Tibial nerve (tissue), 3 donors: ENCODE results near the gene RHOBTB1.

Experiments
- CTCF ChIP-seq, 5 experiments: fragments of 200-600 bp in 3 of 5; fragments of 450-650 bp in 2 of 5; sonication (generic) in 3 of 5; IDR thresholded peaks; one replicate each; pipeline ENCODE4 v1.5.1; 2016 to 2019; ENCODE audit warnings: antibody characterized with exemption in 5 of 5, mild to moderate bottlenecking in 3 of 5, moderate library complexity in 2 of 5
- POLR2A ChIP-seq, 2 donors: fragments of 450-650 bp; IDR thresholded peaks; one replicate each; pipeline ENCODE4 v1.6.1; 2017; ENCODE audit warnings: antibody characterized with exemption in 2 of 2, mild to moderate bottlenecking in 2 of 2, moderate library complexity in 2 of 2

- TF ChIP-seq POLR2A (IDR thresholded peaks at IDR 0.05) (no peak), CTCF (IDR thresholded peaks at IDR 0.05) (no peak)
These were observed 97.8 kb downstream of the RHOBTB1 start for GRCh38 chr10:60846173-60846572.
